Measurements from ENCODE around the gene NOLC1. TPM values are rescaled to one million over a fixed set of nuclear protein-coding genes. Genes with fewer than 3 reads are reported as not detected.

NOLC1 gene
- total RNA-seq, 1 experiment from 2014 or later = 165 TPM

DNA sequence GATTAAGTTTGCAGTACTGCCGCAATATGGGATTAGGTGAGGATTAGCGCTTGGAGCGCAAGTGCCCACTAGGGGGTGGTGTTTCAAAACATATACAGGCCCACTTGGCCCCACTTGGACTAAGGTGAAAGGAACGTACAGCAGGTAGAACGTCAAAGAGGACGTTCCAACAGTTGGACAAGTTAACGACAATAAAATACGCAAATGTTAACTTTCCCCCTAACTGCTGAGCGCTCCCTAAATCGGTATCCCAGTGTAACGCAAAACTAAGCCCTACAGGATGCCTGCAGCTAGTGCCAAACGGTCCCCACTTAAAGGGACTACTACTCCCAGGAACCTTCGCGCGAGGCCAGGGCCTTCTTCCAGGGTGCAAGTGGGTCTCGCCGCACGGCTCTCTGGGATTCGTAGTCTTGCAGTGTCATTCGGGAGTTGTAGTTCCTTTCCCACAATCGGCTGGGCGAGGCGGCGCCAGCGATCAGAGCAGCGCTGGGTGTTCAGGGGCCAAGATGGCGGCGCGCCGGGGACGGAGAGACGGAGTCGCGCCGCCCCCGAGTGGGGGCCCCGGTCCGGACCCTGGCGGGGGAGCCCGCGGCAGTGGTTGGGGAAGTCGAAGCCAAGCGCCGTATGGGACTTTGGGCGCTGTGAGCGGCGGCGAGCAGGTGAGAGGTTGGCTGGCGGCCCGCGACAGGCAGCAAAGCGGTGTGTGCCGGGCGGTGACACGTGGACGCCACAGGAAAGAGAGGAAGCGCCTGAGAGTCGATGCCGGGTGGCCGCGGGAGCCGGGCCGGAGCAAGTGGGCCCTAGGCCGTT, 19.4 kb upstream of the NOLC1 start, which contains the start of gene PPRC1 (continued):
- TF ChIP-seq, protein P1, sequence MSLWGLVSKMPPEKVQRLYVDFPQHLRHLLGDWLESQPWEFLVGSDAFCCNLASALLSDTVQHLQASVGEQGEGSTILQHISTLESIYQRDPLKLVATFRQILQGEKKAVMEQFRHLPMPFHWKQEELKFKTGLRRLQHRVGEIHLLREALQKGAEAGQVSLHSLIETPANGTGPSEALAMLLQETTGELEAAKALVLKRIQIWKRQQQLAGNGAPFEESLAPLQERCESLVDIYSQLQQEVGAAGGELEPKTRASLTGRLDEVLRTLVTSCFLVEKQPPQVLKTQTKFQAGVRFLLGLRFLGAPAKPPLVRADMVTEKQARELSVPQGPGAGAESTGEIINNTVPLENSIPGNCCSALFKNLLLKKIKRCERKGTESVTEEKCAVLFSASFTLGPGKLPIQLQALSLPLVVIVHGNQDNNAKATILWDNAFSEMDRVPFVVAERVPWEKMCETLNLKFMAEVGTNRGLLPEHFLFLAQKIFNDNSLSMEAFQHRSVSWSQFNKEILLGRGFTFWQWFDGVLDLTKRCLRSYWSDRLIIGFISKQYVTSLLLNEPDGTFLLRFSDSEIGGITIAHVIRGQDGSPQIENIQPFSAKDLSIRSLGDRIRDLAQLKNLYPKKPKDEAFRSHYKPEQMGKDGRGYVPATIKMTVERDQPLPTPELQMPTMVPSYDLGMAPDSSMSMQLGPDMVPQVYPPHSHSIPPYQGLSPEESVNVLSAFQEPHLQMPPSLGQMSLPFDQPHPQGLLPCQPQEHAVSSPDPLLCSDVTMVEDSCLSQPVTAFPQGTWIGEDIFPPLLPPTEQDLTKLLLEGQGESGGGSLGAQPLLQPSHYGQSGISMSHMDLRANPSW (CRISPR knock-in tag; conservative IDR thresholded peaks at IDR 0.05; ENCODE audit: low read depth) = no peak
- TF ChIP-seq, protein P2, sequence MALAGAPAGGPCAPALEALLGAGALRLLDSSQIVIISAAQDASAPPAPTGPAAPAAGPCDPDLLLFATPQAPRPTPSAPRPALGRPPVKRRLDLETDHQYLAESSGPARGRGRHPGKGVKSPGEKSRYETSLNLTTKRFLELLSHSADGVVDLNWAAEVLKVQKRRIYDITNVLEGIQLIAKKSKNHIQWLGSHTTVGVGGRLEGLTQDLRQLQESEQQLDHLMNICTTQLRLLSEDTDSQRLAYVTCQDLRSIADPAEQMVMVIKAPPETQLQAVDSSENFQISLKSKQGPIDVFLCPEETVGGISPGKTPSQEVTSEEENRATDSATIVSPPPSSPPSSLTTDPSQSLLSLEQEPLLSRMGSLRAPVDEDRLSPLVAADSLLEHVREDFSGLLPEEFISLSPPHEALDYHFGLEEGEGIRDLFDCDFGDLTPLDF (CRISPR knock-in tag; IDR thresholded peaks at IDR 0.05) = 0 out of 2 replicates have a peak, but pooled peaks have one; percentile 12
- no peak for TF ChIP-seq TCF7 (CRISPR knock-in tag; IDR thresholded peaks at IDR 0.05; ENCODE audit: low read depth)
- TF ChIP-seq, protein P3, sequence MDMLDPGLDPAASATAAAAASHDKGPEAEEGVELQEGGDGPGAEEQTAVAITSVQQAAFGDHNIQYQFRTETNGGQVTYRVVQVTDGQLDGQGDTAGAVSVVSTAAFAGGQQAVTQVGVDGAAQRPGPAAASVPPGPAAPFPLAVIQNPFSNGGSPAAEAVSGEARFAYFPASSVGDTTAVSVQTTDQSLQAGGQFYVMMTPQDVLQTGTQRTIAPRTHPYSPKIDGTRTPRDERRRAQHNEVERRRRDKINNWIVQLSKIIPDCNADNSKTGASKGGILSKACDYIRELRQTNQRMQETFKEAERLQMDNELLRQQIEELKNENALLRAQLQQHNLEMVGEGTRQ (CRISPR knock-in tag; IDR thresholded peaks at IDR 0.05) = no peak
- TF ChIP-seq, protein P4, sequence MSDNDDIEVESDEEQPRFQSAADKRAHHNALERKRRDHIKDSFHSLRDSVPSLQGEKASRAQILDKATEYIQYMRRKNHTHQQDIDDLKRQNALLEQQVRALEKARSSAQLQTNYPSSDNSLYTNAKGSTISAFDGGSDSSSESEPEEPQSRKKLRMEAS (CRISPR knock-in tag; IDR thresholded peaks at IDR 0.05) = peak; percentile 89
- TF ChIP-seq FOXK1 (CRISPR knock-in tag; IDR thresholded peaks at IDR 0.05) = peak; percentile 69; the same call in 1 of the 2 replicates
- no peak for TF ChIP-seq ZNF396 (CRISPR knock-in tag; IDR thresholded peaks at IDR 0.05; ENCODE audit: borderline replicate concordance)
- TF ChIP-seq, protein P5, sequence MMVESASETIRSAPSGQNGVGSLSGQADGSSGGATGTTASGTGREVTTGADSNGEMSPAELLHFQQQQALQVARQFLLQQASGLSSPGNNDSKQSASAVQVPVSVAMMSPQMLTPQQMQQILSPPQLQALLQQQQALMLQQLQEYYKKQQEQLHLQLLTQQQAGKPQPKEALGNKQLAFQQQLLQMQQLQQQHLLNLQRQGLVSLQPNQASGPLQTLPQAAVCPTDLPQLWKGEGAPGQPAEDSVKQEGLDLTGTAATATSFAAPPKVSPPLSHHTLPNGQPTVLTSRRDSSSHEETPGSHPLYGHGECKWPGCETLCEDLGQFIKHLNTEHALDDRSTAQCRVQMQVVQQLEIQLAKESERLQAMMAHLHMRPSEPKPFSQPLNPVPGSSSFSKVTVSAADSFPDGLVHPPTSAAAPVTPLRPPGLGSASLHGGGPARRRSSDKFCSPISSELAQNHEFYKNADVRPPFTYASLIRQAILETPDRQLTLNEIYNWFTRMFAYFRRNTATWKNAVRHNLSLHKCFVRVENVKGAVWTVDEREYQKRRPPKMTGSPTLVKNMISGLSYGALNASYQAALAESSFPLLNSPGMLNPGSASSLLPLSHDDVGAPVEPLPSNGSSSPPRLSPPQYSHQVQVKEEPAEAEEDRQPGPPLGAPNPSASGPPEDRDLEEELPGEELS (CRISPR knock-in tag; IDR thresholded peaks at IDR 0.05) = peak; percentile 34; the same call in 1 of the 2 replicates
- no peak for TF ChIP-seq ZNF423 (CRISPR knock-in tag; IDR thresholded peaks at IDR 0.05)
- no peak for TF ChIP-seq SMAD3 (CRISPR knock-in tag; IDR thresholded peaks at IDR 0.05; ENCODE audit: borderline replicate concordance)
- TF ChIP-seq, protein P6, sequence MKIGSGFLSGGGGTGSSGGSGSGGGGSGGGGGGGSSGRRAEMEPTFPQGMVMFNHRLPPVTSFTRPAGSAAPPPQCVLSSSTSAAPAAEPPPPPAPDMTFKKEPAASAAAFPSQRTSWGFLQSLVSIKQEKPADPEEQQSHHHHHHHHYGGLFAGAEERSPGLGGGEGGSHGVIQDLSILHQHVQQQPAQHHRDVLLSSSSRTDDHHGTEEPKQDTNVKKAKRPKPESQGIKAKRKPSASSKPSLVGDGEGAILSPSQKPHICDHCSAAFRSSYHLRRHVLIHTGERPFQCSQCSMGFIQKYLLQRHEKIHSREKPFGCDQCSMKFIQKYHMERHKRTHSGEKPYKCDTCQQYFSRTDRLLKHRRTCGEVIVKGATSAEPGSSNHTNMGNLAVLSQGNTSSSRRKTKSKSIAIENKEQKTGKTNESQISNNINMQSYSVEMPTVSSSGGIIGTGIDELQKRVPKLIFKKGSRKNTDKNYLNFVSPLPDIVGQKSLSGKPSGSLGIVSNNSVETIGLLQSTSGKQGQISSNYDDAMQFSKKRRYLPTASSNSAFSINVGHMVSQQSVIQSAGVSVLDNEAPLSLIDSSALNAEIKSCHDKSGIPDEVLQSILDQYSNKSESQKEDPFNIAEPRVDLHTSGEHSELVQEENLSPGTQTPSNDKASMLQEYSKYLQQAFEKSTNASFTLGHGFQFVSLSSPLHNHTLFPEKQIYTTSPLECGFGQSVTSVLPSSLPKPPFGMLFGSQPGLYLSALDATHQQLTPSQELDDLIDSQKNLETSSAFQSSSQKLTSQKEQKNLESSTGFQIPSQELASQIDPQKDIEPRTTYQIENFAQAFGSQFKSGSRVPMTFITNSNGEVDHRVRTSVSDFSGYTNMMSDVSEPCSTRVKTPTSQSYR (CRISPR knock-in tag; IDR thresholded peaks at IDR 0.05) = no peak
- TF ChIP-seq, protein P7, sequence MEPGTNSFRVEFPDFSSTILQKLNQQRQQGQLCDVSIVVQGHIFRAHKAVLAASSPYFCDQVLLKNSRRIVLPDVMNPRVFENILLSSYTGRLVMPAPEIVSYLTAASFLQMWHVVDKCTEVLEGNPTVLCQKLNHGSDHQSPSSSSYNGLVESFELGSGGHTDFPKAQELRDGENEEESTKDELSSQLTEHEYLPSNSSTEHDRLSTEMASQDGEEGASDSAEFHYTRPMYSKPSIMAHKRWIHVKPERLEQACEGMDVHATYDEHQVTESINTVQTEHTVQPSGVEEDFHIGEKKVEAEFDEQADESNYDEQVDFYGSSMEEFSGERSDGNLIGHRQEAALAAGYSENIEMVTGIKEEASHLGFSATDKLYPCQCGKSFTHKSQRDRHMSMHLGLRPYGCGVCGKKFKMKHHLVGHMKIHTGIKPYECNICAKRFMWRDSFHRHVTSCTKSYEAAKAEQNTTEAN (CRISPR knock-in tag; IDR thresholded peaks at IDR 0.05) = no peak
- TF ChIP-seq JUN (CRISPR knock-in tag; IDR thresholded peaks at IDR 0.05) = 0 out of 2 replicates have a peak, but pooled peaks have one; percentile 52
- TF ChIP-seq NR3C1 (CRISPR knock-in tag; conservative IDR thresholded peaks at IDR 0.05; ENCODE audit: low read depth) = no peak
- TF ChIP-seq, protein P8, sequence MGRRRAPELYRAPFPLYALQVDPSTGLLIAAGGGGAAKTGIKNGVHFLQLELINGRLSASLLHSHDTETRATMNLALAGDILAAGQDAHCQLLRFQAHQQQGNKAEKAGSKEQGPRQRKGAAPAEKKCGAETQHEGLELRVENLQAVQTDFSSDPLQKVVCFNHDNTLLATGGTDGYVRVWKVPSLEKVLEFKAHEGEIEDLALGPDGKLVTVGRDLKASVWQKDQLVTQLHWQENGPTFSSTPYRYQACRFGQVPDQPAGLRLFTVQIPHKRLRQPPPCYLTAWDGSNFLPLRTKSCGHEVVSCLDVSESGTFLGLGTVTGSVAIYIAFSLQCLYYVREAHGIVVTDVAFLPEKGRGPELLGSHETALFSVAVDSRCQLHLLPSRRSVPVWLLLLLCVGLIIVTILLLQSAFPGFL (CRISPR knock-in tag; IDR thresholded peaks at IDR 0.05; ENCODE audit: borderline replicate concordance) = no peak
- TF ChIP-seq RELA (CRISPR knock-in tag; IDR thresholded peaks at IDR 0.05; ENCODE audit: borderline replicate concordance) = no peak
- no peak for TF ChIP-seq ZNF671 (CRISPR knock-in tag; IDR thresholded peaks at IDR 0.05)
- no peak for TF ChIP-seq EMX1 (CRISPR knock-in tag; IDR thresholded peaks at IDR 0.05)
- TF ChIP-seq, protein P9, sequence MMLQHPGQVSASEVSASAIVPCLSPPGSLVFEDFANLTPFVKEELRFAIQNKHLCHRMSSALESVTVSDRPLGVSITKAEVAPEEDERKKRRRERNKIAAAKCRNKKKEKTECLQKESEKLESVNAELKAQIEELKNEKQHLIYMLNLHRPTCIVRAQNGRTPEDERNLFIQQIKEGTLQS (CRISPR knock-in tag; conservative IDR thresholded peaks at IDR 0.05) = no peak
- TF ChIP-seq IRF2 (CRISPR knock-in tag; IDR thresholded peaks at IDR 0.05; ENCODE audit: borderline replicate concordance, low read depth) = no peak
- no peak for TF ChIP-seq NFATC4 (CRISPR knock-in tag; IDR thresholded peaks at IDR 0.05)
- TF ChIP-seq, protein P10, sequence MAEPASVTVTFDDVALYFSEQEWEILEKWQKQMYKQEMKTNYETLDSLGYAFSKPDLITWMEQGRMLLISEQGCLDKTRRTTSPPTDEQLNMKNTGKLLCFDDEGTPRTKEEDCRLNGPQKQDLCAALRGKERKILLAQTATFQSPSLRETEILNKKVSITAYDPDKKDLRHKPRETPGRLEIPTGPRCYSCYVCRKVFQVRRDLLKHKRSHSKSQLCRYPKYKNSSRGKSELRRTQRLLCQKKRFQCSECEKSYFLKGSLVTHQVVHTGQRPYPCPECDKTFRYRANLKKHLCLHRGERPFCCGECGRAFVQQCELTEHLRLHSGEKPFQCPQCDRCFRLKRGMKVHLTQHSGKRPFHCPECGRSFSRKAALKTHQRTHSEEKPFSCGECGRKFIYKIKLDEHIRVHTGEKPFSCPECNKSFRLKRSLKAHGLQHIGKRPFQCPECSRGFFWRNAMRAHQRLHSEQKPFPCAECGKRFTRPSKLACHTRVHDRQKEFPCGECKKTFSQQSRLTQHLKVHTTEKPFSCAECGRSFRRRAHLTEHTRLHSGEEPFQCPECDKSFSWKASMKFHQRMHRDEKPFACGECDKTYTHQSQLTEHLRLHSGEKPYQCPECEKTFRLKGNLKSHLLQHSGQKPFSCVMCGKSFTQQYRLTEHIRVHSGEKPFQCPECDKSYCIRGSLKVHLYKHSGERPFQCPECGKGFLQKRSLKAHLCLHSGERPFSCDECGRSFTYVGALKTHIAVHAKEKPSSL (CRISPR knock-in tag; conservative IDR thresholded peaks at IDR 0.05) = no peak
- no peak for TF ChIP-seq ZNF138 (CRISPR knock-in tag; conservative IDR thresholded peaks at IDR 0.05)
